Renal pelvis (tissue), 4 donors: Measurements from ENCODE around the gene SPEM2. TPM values are rescaled to one million over a fixed set of nuclear protein-coding genes. Genes with fewer than 3 reads are reported as not detected.
"Not testable (repeated sequence)": the region's sequence is repeated elsewhere in the genome, so short reads cannot be mapped to it uniquely, and the experiment has no call there.

ENCODE experiments used
- DNase-seq: peaks from one replicate; pipeline ENCODE4 v3.0.0-alpha.2; 2013
- polyA plus RNA-seq, 3 donors: library from polyadenylated mRNA; unstranded; fragments of 120-200 nt; gene quantifications; one replicate each; pipeline ENCODE4 v1.2.1, GENCODE V29; 2013; ENCODE audit not compliant: insufficient read length in 3 of 3

Gene SPEM2
- polyA plus RNA-seq, 3 donors, result not detected

DNA sequence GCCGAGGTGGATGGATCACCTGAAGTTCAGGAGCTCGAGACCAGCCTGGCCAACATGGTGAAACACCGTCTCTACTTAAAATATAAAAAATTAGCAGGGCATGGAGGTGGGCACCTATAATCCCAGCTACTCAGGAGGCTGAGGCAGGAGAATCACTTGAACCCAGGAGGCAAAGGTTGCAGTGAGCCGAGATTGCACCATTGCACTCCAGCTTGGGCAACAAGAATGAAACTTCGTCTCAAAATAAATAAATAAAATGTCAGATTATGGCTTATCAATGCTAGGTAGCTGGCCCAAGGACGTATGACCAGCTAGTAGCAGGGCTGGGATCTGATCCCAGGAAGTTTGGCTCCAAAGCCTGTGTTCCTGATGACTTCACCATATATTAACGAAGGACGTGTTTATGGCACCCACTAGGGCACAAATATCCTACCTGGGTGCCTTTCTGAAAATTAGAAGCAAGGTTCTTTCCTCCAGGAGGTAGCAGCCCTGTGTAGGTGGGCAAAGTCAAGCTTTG lies 45.1 kb downstream of the SPEM2 start:
- not testable (repeated sequence) for DNase-seq

DNA sequence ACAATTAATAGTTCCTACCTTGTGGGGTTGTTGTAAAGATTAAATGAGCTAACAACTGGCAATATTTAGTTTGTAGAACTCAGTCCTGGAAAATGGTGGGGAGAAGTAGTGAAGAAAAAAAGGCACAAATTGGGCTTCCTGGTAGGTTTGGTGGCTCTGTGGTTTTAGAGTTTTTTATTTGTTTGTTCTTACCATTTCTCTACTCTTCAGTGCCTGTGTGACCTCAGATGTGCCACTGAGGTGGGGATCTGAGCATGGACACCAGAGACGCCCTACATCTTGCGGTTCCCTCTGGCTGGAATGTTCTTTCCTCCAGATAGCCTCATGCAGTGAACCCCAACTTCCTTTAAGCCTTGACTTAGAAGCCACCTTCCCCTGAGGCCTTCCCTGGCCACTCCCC lies 46.3 kb downstream of the SPEM2 start:
- no peak for DNase-seq

DNA sequence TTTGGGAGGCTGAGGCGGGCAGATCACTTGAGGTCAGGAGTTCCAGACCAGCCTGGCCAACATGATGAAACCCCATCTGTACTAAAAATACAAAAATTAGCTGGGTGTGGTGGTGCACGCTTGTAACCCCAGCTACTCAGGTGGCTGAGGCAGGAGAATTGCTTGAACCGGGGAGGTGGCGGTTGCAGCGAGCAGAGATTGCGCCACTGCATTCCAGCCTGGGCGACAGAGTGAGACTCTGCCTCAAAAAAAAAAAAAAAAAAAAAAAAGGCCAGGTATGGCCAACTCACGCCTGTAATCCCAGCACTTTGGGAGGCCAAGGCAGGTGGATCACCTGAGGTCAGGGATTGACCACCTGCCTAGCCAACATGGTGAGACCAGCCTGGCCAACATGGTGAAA lies 49.4 kb downstream of the SPEM2 start:
- not testable (repeated sequence) for DNase-seq

DNA sequence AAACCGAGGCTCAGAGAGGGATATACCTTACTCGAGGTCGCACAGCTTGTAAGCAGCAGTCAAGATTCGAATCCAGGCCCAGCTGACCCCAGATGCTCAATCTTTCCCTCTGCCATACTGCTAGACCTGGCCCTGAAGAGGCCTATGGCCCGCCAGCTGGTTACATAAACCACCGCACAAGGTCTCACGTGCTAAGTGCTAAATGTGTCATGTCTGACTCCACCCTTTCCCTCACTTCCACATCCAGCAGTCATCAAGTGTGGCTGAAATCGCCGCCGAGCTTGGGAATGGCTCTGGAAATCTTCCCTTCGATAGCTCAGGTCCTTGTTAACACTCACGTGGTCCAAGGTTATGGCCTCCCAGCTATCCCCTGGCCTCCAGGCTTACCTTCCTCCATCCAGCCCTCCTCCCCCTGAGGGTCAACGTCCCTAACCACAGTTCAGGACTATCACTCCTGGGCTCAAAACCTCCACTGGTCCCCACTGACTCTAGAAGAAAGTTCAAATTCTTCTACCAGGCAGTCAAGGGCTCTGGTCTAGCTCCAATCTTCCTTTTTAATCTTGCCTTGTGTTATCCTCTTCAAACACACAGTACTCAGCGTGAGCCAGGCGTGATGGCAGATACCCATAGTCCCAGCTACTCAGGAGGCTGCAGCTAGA lies 50.5 kb downstream of the SPEM2 start:
- DNase-seq, result no peak

DNA sequence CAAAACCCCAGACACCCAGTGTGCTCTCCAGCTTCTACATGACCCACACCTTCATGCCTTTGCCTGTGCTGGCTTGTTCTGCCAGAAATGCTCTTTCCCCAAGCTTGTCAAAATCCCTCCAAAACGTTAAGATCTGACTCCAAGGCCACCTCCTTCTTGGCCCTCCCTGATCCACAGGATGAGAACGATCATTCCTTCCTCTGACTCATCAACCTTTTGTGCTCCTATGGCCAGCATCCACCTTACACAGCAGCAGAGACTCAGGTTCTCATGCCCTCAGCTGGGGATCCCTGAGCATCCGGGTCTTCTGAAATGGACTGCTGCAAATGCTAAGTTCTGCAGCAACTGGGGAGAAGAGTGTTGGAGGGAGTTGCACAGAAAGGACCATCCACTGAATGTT lies 51.1 kb downstream of the SPEM2 start:
- no peak for DNase-seq

DNA sequence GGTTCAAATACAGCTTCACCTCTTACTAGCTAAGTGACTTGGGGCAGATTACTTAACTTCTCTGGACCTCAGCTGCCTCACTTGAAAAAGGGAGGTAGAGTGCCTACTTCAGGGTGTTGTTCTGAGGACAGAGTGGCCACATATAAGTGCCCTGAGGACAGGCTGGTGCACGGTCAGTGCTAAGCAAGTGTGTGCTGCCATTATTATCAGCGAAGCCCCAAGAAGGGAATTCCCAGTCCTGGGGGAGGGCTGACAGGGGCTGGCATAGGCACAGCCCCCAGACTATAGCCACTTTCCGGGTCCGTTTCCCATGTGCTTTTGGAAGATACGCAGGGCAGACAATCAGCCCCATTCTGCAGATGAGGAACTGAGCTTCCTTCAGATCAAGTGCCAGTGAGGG lies 51.5 kb downstream of the SPEM2 start:
- no peak for DNase-seq

Other genes with a start within 250 kb of the SPEM2 start
- gene ASGR1, start 246.2 kb upstream of the SPEM2 start, polyA plus RNA-seq, result 10 to 100 TPM in 1 of 3 donors, 1 to 10 TPM in 2; 8.1 to 10.6 (median 8.6) TPM
- gene DLG4, start 205.8 kb upstream of the SPEM2 start, polyA plus RNA-seq, result 10 to 100 TPM; 32.1 to 39.7 (median 35.3) TPM
- 100 to 1,000 TPM; 488 to 565 (median 530) TPM for gene ACADVL, start 205.7 kb upstream of the SPEM2 start, polyA plus RNA-seq
- gene DVL2, start 191.1 kb upstream of the SPEM2 start, polyA plus RNA-seq, result 10 to 100 TPM; 62.4 to 66.1 (median 64.6) TPM
- 10 to 100 TPM; 59.0 to 72.3 (median 64.3) TPM for gene PHF23, start 186.2 kb upstream of the SPEM2 start, polyA plus RNA-seq
- 100 to 1,000 TPM; 456 to 505 (median 482) TPM for gene GABARAP, start 183.2 kb upstream of the SPEM2 start, polyA plus RNA-seq
- gene CTDNEP1, start 173.9 kb upstream of the SPEM2 start, polyA plus RNA-seq, result 100 to 1,000 TPM; 145 to 149 (median 146) TPM
- 10 to 100 TPM; 53.8 to 63.4 (median 57.1) TPM for gene ELP5, start 173.4 kb upstream of the SPEM2 start, polyA plus RNA-seq
- gene CLDN7, start 163.1 kb upstream of the SPEM2 start, polyA plus RNA-seq, result 10 to 100 TPM; 45.0 to 67.5 (median 58.4) TPM
- 1 to 10 TPM; 1.8 to 3.7 (median 2.5) TPM for gene SLC2A4, start 143.9 kb upstream of the SPEM2 start, polyA plus RNA-seq
- gene YBX2, start 131.0 kb upstream of the SPEM2 start, polyA plus RNA-seq, result 1 to 10 TPM; 4.0 to 4.7 (median 4.2) TPM
- gene EIF5A, start 118.0 kb upstream of the SPEM2 start, polyA plus RNA-seq, result 100 to 1,000 TPM; 289 to 360 (median 348) TPM
- gene GPS2, start 110.3 kb upstream of the SPEM2 start, polyA plus RNA-seq, result 100 to 1,000 TPM in 1 of 3 donors, 10 to 100 TPM in 2; 96.6 to 102 (median 97.8) TPM
- 10 to 100 TPM; 32.4 to 37.7 (median 35.8) TPM for gene NEURL4, start 96.3 kb upstream of the SPEM2 start, polyA plus RNA-seq
- 10 to 100 TPM in 1 of 3 donors, 1 to 10 TPM in 2; 7.0 to 10.2 (median 9.8) TPM for gene ACAP1, start 89.1 kb upstream of the SPEM2 start, polyA plus RNA-seq
- 10 to 100 TPM; 11.8 to 14.5 (median 13.1) TPM for gene KCTD11, start 73.5 kb upstream of the SPEM2 start, polyA plus RNA-seq
- not detected for gene TMEM95, start 70.5 kb upstream of the SPEM2 start, polyA plus RNA-seq
- gene TNK1, start 44.5 kb upstream of the SPEM2 start, polyA plus RNA-seq, result 1 to 10 TPM; 5.7 to 7.9 (median 6.1) TPM
- 10 to 100 TPM; 37.4 to 45.5 (median 41.1) TPM for gene PLSCR3, start 31.1 kb upstream of the SPEM2 start, polyA plus RNA-seq
- 100 to 1,000 TPM in 1 of 3 donors, 10 to 100 TPM in 2; 83.2 to 104 (median 93.7) TPM for gene TMEM256, start 21.5 kb upstream of the SPEM2 start, polyA plus RNA-seq
- 10 to 100 TPM; 27.6 to 31.3 (median 29.4) TPM for gene NLGN2, start 17.8 kb upstream of the SPEM2 start, polyA plus RNA-seq
- not detected for gene SPEM1, start 5.3 kb upstream of the SPEM2 start, polyA plus RNA-seq
- not detected for gene SPEM3, start 3.2 kb downstream of the SPEM2 start, polyA plus RNA-seq
- 1 to 10 TPM; 4.4 to 5.5 (median 5.1) TPM for gene TMEM102, start 9.8 kb downstream of the SPEM2 start, polyA plus RNA-seq
- 1 to 10 TPM; 5.9 to 6.7 (median 6.0) TPM for gene FGF11, start 13.9 kb downstream of the SPEM2 start, polyA plus RNA-seq
- gene CHRNB1, start 19.4 kb downstream of the SPEM2 start, polyA plus RNA-seq, result 10 to 100 TPM in 2 of 3 donors, 1 to 10 TPM in 1; 9.0 to 12.1 (median 10.7) TPM
- 10 to 100 TPM; 40.8 to 49.5 (median 47.1) TPM for gene ZBTB4, start 54.0 kb downstream of the SPEM2 start, polyA plus RNA-seq
- under 1 TPM; 0.20 to 0.67 (median 0.52) TPM for gene SLC35G6, start 55.8 kb downstream of the SPEM2 start, polyA plus RNA-seq
- gene POLR2A, start 58.8 kb downstream of the SPEM2 start, polyA plus RNA-seq, result 100 to 1,000 TPM; 142 to 149 (median 143) TPM
- 10 to 100 TPM; 25.7 to 30.1 (median 28.2) TPM for gene TNFSF12, start 123.4 kb downstream of the SPEM2 start, polyA plus RNA-seq
- 10 to 100 TPM; 12.8 to 18.2 (median 13.5) TPM for gene TNFSF13, start 133.1 kb downstream of the SPEM2 start, polyA plus RNA-seq
- gene SENP3, start 136.3 kb downstream of the SPEM2 start, polyA plus RNA-seq, result 10 to 100 TPM; 61.2 to 77.8 (median 73.5) TPM
- 10 to 100 TPM; 58.8 to 76.9 (median 62.4) TPM for gene CD68, start 154.0 kb downstream of the SPEM2 start, polyA plus RNA-seq
- gene MPDU1, start 158.2 kb downstream of the SPEM2 start, polyA plus RNA-seq, result 100 to 1,000 TPM; 106 to 126 (median 123) TPM
- 1 to 10 TPM; 3.7 to 4.9 (median 3.8) TPM for gene SOX15, start 164.5 kb downstream of the SPEM2 start, polyA plus RNA-seq
- gene FXR2, start 189.3 kb downstream of the SPEM2 start, polyA plus RNA-seq, result 10 to 100 TPM; 48.9 to 54.0 (median 52.3) TPM
- 100 to 1,000 TPM; 145 to 161 (median 161) TPM for gene SAT2, start 202.2 kb downstream of the SPEM2 start, polyA plus RNA-seq
- 1 to 10 TPM; 4.6 to 7.3 (median 6.4) TPM for gene SHBG, start 204.5 kb downstream of the SPEM2 start, polyA plus RNA-seq
- 10 to 100 TPM; 18.1 to 24.2 (median 21.5) TPM for gene ATP1B2, start 225.3 kb downstream of the SPEM2 start, polyA plus RNA-seq